Testis (tissue), 2 donors: ENCODE data around the gene NECAB2.

Source experiments
- POLR2A ChIP-seq: fragments of 450-650 bp; IDR thresholded peaks from one replicate; pipeline ENCODE4 v1.6.1; 2017; ENCODE audit warnings: antibody characterized with exemption, mild to moderate bottlenecking, moderate library complexity
- TF ChIP-seq, protein P1 (sequence below), 3 experiments: fragments of 450-650 bp in 2 of 3; fragments of 200-600 bp in 1 of 3; sonication (generic) in 1 of 3; IDR thresholded peaks; one replicate each; pipeline ENCODE4 v1.5.1; 2016 to 2019; ENCODE audit warnings: antibody characterized with exemption in 3 of 3, mild to moderate bottlenecking in 2 of 3, moderate library complexity in 1 of 3

GRCh38 chr16:83928341-83929055 lies 39.5 kb upstream of the NECAB2 start:
- TF ChIP-seq POLR2A, result no peak
- TF ChIP-seq, protein P1, sequence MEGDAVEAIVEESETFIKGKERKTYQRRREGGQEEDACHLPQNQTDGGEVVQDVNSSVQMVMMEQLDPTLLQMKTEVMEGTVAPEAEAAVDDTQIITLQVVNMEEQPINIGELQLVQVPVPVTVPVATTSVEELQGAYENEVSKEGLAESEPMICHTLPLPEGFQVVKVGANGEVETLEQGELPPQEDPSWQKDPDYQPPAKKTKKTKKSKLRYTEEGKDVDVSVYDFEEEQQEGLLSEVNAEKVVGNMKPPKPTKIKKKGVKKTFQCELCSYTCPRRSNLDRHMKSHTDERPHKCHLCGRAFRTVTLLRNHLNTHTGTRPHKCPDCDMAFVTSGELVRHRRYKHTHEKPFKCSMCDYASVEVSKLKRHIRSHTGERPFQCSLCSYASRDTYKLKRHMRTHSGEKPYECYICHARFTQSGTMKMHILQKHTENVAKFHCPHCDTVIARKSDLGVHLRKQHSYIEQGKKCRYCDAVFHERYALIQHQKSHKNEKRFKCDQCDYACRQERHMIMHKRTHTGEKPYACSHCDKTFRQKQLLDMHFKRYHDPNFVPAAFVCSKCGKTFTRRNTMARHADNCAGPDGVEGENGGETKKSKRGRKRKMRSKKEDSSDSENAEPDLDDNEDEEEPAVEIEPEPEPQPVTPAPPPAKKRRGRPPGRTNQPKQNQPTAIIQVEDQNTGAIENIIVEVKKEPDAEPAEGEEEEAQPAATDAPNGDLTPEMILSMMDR (IDR thresholded peaks at IDR 0.05), result no peak
